ENCODE results near the gene DPP6. TPM values are rescaled to one million over a fixed set of nuclear protein-coding genes. Genes with fewer than 3 reads are reported as not detected.

The DPP6 gene
- total RNA-seq, 4 donors from 2014 or later: 1.8 to 33.7 (median 6.4) TPM

DNA sequence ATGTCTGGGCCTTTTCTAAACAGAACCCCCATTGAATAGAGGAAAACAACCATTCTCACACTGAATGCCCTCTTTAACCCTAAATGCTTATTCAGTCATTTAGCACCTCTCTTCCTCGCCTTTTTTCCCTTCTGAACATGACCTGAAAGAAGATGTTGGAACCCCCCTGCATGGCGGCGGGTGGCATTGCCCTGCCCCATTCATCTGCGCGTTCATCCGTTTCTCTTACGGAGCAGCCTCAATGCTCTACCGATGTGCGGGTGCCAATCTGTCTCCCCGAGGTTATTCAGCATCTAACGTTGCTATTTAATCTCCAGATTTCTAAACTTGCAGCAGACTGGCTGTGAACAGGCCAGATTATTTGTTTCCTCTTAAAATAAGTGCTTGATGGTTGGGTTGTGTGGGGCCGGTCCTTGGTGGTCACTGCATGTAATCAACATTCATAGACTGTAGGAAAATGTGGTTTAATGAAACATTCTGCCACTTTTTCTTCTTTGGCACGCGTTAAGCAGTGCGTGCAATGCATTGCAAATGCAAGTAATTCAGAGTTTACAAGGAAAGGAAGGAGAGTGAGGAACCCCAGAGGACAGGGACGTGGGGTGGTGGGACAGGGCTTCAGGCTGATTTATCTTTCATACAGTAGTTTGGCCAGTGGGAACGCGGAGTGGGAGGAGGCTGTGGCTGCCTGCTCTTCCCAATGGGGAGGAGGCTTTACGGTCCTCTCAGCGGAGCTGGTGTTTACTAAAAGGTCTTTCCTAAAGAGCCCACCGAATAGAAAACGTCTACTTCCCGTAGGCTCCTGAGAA, 286.7 kb downstream of the DPP6 start:
- Histone ChIP-seq H3K9me3 (no peaks in the 10 kb centered on the region), H3K4me3 (no peak overlapping the region), H3K27ac (no peak overlapping the region), H3K4me1 (no peaks in the 10 kb centered on the region), H3K36me3 (no peaks in the 10 kb centered on the region), H3K27me3 (no peaks in the 10 kb centered on the region)
- intact Hi-C loops (cut with DNase I; ENCODE audit: low total_unique reads) (no loop called here), in situ Hi-C loops (cut with MboI; ENCODE audit: low pct_ligation_motif_present in 1 of 4, low pct_unique_long_range_greater_than_20kb in 1 of 4, low sequenced_read_pairs in 3 of 4) (no loop called here)
- no peak for DNase-seq
- WGBS, 2 donors (ENCODE audit: low coverage in 1 of 2): 69 to 70% methylated on average over 16 to 23 of the region's 23 CpGs
- no peak for TF ChIP-seq POLR2AphosphoS5 (IDR thresholded peaks at IDR 0.05)
- TF ChIP-seq EP300 (IDR thresholded peaks at IDR 0.05; ENCODE audit: low read depth): no peak
- TF ChIP-seq, protein P1, sequence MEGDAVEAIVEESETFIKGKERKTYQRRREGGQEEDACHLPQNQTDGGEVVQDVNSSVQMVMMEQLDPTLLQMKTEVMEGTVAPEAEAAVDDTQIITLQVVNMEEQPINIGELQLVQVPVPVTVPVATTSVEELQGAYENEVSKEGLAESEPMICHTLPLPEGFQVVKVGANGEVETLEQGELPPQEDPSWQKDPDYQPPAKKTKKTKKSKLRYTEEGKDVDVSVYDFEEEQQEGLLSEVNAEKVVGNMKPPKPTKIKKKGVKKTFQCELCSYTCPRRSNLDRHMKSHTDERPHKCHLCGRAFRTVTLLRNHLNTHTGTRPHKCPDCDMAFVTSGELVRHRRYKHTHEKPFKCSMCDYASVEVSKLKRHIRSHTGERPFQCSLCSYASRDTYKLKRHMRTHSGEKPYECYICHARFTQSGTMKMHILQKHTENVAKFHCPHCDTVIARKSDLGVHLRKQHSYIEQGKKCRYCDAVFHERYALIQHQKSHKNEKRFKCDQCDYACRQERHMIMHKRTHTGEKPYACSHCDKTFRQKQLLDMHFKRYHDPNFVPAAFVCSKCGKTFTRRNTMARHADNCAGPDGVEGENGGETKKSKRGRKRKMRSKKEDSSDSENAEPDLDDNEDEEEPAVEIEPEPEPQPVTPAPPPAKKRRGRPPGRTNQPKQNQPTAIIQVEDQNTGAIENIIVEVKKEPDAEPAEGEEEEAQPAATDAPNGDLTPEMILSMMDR (IDR thresholded peaks at IDR 0.05): no peak
- no peak for TF ChIP-seq POLR2A (IDR thresholded peaks at IDR 0.05)

DNA sequence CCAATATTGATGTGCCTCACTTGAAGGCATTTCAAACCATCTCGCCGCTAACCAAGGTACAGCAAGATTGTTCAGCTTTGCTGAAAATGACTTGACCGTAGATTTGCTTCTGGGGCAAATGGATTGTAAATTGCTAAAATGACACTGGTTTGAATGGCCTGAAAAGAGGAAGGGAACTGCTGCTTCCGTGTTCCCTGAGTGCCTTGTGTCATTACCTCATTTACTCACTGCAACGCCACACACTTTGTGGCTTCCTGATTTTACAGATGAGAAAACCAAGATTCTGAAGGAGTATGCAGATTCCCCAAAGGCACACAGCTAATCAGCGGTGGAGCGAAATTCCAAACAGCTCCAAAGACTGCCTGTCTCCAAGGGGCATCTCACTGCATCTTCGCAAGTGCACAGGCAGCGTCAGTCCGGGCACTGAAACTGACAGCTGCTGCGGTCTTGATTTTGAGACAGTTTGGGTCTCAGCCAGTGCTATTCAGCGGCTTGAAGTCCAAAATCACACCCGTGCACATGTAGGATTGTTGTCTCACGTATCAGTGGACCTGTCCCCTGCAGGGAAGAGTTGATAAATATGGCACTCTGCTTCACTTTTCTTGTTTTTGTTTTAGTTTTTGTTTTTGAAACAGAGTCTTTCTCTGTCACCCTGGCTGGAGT, 290.9 kb downstream of the DPP6 start:
- 80 to 84% methylated on average over 6 to 14 of the region's 14 CpGs for WGBS, 2 donors (ENCODE audit: low coverage in 1 of 2)
- Histone ChIP-seq H3K36me3 (no peaks in the 10 kb centered on the region), H3K27me3 (no peaks in the 10 kb centered on the region), H3K9me3 (no peaks in the 10 kb centered on the region), H3K4me1 (no peaks in the 10 kb centered on the region), H3K4me3 (no peak overlapping the region), H3K27ac (no peak overlapping the region)
- intact Hi-C loops (cut with DNase I; ENCODE audit: low total_unique reads): no loop called here
- TF ChIP-seq EP300 (IDR thresholded peaks at IDR 0.05; ENCODE audit: low read depth): no peak
- TF ChIP-seq POLR2A (IDR thresholded peaks at IDR 0.05): no peak
- TF ChIP-seq POLR2AphosphoS5 (IDR thresholded peaks at IDR 0.05): no peak
- TF ChIP-seq, protein P1 (IDR thresholded peaks at IDR 0.05): no peak
- in situ Hi-C loops (cut with MboI; ENCODE audit: low pct_ligation_motif_present in 1 of 4, low pct_unique_long_range_greater_than_20kb in 1 of 4, low sequenced_read_pairs in 3 of 4): no loop called here
- no peak for DNase-seq

DNA sequence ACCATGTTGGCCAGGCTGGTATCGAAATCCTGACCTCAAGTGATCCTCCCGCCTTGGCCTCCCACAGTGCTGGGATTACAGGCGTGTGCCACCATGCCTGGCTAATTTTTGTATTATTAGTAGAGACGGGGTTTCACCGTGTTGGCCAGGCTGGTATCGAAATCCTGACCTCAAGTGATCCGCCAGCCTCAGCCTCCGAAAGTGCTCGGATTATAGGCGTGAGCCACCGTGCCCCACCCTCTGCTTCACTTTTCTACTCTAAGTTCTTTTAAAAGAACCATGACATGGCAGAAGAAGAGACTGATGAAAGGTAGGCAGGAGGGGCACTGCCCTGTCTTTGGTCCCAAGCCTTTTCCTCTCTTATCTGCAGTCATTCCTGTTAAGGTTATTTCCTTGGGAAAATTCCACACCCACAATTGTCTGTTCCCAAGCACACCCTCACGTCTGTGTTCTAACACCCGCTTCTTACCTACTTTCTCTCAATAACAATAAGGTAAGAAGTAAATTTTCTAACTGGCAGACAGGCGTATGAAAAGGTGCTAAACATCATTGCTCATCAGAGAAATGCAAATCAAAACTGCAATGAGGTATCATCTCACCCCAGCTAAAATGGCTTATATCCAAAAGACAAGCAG, 291.7 kb downstream of the DPP6 start:
- intact Hi-C loops (cut with DNase I; ENCODE audit: low total_unique reads) (no loop called here), in situ Hi-C loops (cut with MboI; ENCODE audit: low pct_ligation_motif_present in 1 of 4, low pct_unique_long_range_greater_than_20kb in 1 of 4, low sequenced_read_pairs in 3 of 4) (no loop called here)
- WGBS, 2 donors (ENCODE audit: low coverage in 1 of 2): 86 to 87% methylated on average over 14 of the region's 14 CpGs
- Histone ChIP-seq H3K27me3 (no peaks in the 10 kb centered on the region), H3K4me1 (no peaks in the 10 kb centered on the region), H3K4me3 (no peak overlapping the region), H3K9me3 (no peaks in the 10 kb centered on the region), H3K27ac (no peak overlapping the region), H3K36me3 (no peaks in the 10 kb centered on the region)
- TF ChIP-seq, protein P1 (IDR thresholded peaks at IDR 0.05): no peak
- no peak for DNase-seq

DNA sequence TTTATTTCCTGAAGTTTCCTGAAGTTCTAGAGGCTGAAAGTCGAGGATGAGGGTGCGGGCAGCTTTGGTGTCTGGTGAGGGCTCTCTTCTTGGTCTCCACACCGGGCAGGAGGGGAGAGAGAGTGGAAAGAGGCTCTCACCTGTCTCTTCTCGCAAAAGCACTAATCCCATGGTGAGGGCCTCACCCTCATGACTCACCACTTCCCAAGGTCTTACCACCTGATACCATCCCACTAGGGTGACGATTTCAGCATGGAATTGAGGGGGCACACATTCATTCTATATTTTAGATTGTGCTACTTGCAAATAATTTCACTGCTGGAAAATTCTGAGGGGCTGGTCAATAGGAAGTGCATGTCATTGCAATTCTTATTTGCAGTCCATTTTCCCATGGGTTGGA, 292.9 kb downstream of the DPP6 start:
- WGBS, 2 donors (ENCODE audit: low coverage in 1 of 2): 79 to 83% methylated on average over 4 to 5 of the region's 5 CpGs
- in situ Hi-C loops (cut with MboI; ENCODE audit: low pct_ligation_motif_present in 1 of 4, low pct_unique_long_range_greater_than_20kb in 1 of 4, low sequenced_read_pairs in 3 of 4): no loop called here
- Histone ChIP-seq H3K4me1 (no peaks in the 10 kb centered on the region), H3K4me3 (no peak overlapping the region), H3K27ac (no peak overlapping the region), H3K36me3 (no peaks in the 10 kb centered on the region), H3K27me3 (no peaks in the 10 kb centered on the region), H3K9me3 (no peaks in the 10 kb centered on the region)
- TF ChIP-seq POLR2AphosphoS5 (IDR thresholded peaks at IDR 0.05): no peak
- TF ChIP-seq POLR2A (IDR thresholded peaks at IDR 0.05): no peak
- no peak for TF ChIP-seq EP300 (IDR thresholded peaks at IDR 0.05; ENCODE audit: low read depth)
- TF ChIP-seq, protein P1 (IDR thresholded peaks at IDR 0.05): no peak
- intact Hi-C loops (cut with DNase I; ENCODE audit: low total_unique reads): no loop called here
- DNase-seq: no peak

All from transverse colon (tissue), 4 donors.